Amniotic stem cell (primary cell): ENCODE data around the gene CD4.

Experiments
- DNase-seq: peaks from one replicate; lab custom pipeline; 2025; lab: John Stamatoyannopoulos, UW

Gene CD4

DNA sequence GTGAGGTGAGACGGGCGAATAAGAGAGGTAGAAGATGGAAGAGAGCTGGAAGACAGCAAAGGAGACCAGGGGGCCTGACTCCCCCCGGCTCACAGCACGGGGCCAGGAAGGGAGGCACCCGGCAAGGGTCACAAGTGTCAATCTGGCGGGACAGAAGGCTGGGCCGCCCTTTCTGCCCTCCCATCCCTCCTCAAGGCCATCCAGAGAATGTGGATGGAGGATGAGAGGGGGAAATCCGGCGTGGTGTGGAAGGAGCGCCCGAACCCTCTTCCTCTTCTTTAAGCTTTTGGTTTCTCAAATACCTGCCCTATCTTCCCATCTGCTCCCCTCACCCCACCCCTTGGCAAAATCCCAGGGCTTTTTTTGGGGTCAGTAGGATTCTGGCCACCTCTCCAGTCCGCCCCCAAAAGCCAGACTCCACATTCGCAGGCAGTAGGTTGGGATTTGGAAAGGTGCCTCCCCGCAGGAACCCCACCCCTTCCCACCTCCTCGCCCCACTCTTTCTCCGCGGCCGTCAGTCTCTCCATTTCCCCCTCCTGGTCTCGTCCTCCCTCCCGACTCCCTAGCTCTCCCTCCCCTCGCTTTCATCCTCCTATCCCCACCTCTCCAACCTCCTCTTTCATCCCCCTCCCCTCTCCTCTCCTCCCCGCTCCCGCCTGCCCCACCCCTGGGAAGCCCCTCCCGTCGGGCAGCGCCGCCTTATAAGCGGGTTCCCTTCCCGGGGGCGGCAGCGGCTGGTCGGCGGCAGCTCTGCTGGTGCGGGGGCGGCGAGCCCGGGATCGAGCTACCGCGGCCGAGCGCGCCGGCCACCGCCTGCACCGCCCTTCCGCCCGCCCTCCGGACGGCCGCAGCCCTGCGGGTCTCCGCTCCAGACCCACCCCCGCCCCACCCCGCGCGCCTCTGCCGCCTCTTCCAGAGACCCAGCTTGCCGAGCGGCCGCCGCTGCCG is 23.4 kb upstream of the CD4 start, which contains the start of gene PTMS:
TSS of gene PTMS (plus strand) at position 730 of the 948 bp plus-strand sequence. CDS start 343 bp downstream, outside the sequence.
- DNase-seq: peak; percentile 75

DNA sequence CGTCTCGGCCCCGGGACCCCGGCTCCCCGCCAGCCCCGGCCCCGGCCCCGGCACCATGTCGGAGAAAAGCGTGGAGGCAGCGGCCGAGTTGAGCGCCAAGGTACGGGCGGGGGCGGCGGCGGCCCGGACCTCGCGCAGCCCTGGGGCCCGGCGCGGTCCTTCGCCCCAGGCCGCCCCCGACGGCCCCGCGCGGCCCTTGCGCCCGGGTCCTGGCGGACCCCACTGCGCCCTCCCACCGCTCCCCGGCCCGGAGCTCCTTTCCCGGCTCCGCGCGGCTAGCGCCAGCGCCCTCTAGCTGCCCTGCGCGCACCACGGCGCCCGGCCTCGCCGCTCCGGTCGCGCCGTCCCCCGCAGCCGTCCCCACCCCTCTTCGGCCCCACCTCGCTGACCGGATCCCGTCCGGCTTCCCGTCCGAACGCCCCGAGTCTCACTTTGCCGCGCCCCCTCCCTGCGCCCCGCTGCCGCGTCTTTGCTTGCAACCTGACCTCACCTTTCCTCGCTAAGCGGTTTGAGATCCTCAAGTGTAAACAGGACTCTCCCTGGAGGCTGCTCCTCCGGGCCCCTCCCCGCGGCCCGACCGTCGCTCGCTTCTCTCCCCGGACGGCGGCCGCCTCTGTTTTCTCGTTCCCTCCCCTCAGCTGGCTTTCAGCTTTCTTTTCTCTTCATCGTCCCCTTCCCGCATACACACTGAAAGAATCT is 22.5 kb upstream of the CD4 start:
- DNase-seq: peak; percentile 26

GRCh38 chr12:6767353-6768319 is 21.7 kb upstream of the CD4 start:
- no peak for DNase-seq

DNA sequence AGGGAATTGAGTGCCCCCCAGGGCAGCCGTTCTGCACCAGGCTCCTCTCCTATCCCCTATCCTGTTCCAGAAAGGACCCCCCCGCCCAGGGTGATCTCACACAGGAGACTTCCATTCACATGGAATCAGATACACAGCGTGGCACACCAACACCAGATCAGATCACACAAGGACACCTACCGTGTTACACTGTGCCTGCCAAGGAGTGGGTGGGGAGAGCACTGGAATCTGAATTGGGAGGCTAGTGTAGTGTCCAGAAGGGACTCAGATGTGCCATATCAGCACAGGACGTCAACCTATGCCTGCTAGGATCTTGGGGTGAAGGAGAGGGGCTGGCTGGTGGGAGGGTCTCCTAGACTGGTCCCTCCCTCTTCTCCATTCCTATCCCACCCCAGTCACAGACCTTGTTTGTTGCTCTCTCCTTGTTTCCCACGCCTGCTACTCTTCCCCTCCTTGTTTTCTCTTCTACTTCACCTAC is 20.9 kb upstream of the CD4 start:
- no peak for DNase-seq

DNA sequence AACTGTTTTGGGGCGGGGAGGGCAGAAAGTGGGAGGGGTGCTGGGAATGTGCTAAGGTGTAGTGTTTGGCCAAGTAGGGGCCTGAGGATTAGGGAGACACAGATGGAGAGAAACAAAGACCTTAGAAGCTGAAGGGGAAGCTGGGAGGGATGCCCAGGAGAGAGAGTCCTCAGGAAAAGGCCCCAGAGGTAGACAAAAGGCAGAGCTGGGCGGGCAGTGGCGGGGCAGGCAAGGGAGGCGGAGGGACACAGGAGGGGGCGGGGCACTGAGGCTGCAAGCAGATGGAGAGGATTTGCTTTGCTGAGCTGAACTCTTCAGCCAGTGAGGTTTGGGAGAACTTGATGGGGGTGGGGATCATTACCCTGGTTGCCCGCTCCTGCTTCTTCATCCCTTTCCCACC is 20.3 kb upstream of the CD4 start:
- peak; percentile 16 for DNase-seq

GRCh38 chr12:6769666-6770065 is 19.7 kb upstream of the CD4 start:
- DNase-seq: no peak

DNA sequence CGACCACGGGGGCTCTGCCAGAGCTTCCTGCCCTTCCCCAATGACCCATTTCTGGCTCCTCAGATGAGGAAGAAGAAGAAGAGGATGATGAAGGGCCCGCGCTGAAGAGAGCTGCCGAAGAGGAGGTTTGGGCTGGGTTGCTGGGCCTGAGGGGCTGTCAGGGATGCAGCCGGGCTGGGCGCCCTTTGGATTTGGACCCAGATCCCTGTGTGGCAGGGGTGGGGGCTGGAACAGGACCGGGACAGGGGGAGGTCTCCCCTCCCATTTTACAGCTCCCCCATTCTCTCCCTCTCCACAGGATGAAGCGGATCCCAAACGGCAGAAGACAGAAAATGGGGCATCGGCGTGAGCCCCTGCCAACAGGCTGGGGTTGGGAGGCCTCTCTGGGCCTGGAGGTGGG is 19.2 kb upstream of the CD4 start:
- DNase-seq: no peak

DNA sequence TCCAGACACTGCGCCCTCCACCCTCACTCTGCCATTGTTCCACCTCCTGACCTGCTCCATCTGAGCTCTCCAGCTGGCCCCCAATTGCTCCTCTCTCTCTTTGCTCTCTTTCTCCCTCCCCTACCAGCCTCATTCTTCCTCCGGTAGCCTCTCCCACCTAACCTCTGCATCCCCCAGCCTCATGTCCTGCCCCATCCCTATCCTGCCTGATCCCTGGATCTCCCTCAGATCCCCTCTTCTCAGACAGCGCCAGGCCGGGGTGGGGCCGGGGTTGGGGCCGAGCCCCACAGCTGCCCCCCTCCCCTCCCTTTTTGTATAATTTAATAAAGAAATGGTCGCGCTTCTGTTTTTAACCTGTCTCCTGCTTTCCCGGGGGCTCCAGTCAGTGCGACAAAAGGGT is 18.7 kb upstream of the CD4 start:
- no peak for DNase-seq

DNA sequence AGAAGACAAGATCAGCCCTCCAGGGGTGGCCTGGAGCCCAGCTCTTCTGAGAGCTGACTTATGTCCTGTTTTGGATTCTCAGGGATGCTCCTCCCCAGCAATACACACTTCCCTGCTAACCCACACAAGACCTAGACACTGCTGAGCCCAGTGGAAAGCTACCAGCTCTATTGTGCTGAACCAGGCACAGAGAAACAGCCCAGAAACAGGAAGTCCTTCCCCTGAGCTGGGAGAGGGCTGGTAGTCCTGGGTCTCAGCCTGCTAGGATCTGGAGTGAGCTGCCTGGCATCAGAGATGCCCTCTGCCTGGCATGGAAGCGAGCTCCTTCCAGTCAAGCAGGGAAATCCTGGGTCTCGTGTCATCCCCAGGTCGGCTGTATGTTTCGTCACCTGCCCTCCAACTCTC is 18.2 kb upstream of the CD4 start:
- DNase-seq: no peak

GRCh38 chr12:6771509-6772330 is 17.6 kb upstream of the CD4 start:
- DNase-seq: no peak

DNA sequence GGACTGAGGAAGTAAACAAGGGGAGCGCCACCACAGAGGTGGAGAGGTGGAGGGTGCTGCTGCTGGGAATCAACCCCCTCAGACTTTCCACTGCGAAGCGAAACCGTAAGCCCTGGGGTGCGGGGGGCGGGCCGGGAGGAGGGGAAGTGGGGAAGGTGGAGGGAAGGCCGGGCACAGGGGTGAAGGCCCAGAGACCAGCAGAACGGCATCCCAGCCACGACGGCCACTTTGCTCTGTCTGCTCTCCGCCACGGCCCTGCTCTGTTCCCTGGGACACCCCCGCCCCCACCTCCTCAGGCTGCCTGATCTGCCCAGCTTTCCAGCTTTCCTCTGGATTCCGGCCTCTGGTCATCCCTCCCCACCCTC is 17.0 kb upstream of the CD4 start, which contains the start of gene LAG3:
TSS of gene LAG3 (plus strand) at position 190 of the 365 bp plus-strand sequence. CDS start 333 bp downstream, outside the sequence.
- DNase-seq: no peak

DNA sequence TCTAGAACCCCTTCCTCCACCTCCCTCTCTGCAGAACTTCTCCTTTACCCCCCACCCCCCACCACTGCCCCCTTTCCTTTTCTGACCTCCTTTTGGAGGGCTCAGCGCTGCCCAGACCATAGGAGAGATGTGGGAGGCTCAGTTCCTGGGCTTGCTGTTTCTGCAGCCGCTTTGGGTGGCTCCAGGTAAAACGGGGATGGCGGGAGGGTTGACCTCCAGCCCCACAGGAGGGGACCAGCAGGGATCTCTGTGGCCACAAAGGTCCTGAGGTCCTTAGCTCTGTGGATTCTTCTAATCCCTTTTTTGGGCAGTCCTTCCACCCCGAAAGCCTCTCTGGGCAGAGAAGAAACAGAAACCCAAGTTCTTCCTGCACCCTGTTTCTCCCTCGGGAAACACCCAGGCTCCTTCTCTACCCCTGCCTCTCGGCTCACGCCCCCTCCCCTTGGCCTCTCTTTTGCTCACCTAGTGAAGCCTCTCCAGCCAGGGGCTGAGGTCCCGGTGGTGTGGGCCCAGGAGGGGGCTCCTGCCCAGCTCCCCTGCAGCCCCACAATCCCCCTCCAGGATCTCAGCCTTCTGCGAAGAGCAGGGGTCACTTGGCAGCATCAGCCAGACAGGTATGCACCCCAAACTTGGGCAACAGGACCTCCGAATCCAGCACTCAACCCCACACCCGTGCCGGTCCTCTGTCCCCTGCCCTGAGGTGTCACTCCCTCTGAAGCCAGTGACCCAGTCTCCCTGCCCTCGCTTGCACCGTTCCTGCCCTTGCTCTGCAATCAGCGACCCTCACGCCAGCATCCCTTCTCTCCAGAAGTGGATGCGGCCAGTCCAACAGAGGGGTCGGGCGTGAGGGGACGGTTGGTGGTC is 16.4 kb upstream of the CD4 start:
- DNase-seq: no peak

- no peak for DNase-seq
These were observed 15.6 kb upstream of the CD4 start for GRCh38 chr12:6773590-6774351.

GRCh38 chr12:6774499-6775062 is 14.7 kb upstream of the CD4 start:
- no peak for DNase-seq

- no peak for DNase-seq
These were observed 13.8 kb upstream of the CD4 start for GRCh38 chr12:6775185-6776174.

DNA sequence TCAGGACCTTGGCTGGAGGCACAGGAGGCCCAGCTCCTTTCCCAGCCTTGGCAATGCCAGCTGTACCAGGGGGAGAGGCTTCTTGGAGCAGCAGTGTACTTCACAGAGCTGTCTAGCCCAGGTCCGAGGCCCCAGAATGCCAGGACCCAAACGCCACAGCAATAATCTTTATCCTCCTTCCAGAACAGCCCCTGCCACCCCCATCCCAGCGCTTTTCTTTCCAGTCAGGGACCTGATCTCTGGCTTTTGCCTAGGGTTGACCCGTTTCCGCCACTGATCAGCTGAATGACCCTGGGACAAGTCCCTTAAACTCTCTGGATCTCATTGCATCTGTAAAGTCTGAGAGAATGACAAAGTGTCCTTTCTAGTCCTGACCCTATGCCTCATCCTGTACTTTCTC is 11.9 kb upstream of the CD4 start:
- no peak for DNase-seq

DNA sequence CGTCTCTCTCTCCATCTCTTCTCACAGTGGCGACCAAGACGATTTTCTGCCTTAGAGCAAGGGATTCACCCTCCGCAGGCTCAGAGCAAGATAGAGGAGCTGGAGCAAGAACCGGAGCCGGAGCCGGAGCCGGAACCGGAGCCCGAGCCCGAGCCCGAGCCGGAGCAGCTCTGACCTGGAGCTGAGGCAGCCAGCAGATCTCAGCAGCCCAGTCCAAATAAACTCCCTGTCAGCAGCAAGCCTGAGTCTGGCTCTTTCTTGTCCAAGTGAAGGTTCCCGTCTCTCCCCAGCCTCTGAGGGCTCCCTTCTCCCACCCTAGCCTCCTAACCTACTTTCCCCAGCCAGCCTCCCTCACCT is 11.1 kb upstream of the CD4 start:
- DNase-seq: no peak
